Erythroblast (primary cell): Measurements from ENCODE around the gene PIGBOS1.
"Not testable (repeated sequence)": the region's sequence is repeated elsewhere in the genome, so short reads cannot be mapped to it uniquely, and the experiment has no call there.

Experiments used
- DNase-seq, 2 experiments: peaks; one replicate each; lab custom pipeline; 2025; lab: John Stamatoyannopoulos, UW
- GATA1 ChIP-seq: IDR thresholded peaks from 2 replicates; pipeline ENCODE4 v1.6.1; 2011; ENCODE audit warnings: low read depth, mild to moderate bottlenecking, control low read depth, low read length, moderate library complexity
- POLR2A ChIP-seq: IDR thresholded peaks from 2 replicates; pipeline ENCODE4 v1.6.1; 2011; ENCODE audit warnings: mild to moderate bottlenecking, low read length

PIGBOS1 gene

DNA sequence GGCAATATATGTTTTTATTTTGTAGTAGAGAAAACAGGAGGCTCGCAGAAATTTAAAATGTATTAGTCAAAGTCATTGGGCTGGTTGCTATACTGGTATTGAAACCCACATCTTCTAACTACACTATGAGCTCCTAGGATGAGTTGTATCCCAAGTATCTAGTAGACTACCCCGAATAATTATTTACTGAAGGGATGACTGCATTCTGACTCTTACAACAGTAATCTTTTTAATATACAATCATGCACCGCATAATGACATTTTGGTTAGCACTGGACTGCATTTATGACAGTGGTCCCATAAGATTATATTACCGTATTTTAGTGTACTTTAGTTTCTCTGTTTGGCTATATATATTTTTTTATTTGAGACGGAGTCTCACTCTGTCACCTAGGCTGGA is 15.4 kb upstream of the PIGBOS1 start:
- TF ChIP-seq POLR2A (no peak), GATA1 (no peak)
- DNase-seq = no peak

DNA sequence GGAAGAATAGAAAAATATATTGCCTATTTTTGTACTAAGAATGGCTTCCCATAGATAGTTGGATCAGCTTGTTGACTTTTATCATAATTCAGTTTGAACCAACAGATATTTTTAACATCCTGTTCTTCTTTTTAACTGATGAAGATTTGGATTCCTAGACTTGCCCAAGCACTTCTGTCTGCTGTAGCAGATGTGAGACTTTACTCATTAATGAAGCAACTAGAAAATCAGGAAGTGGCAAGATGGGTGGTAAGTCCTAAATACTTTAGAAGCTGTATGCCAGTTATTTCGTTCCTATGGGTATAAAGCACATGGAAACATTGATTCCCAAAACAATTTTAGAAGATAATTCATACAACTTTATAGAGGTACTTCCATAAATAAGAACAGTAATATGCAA is 8.5 kb upstream of the PIGBOS1 start:
- TF ChIP-seq GATA1 (no peak), POLR2A (no peak)
- no peak for DNase-seq

DNA sequence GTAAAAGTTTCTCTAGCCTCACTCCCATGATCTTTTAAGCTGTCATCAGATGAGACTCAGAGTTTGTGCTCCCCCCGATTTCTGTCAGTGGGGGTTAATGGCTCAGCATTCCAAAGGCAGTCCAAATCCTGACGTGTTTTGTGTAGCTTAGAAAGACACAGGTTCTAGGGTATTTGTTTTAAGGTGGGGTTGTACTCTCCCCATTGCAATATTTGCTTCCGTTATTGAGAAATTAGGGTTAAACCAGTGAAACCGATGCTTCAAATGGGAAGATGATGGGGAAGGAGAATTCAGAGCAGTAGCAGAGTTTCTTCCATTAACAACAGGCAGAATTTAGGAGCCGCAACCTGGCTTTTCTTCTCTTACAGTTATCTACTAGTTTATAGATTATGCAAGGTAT is 3.5 kb upstream of the PIGBOS1 start:
- no peak for DNase-seq
- TF ChIP-seq POLR2A (no peak), GATA1 (no peak)

DNA sequence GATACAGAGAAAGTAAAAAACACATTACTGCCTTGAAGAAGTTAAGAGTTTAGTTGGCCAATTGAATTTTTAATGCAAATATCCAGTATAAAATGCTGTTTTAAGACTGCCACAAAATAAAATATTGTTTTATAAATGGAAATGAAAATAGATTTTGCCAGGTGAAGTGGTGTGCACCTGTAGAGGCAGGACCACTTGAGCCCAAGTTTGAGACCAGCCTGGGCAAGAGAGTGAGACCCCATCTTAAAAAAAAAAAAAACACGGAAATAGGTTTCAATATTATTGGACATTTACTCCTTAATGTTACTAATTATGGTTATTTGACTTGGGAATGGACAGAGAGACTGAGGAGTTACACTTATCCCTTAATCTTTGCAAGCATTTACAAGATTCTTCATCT is 2.0 kb upstream of the PIGBOS1 start:
- TF ChIP-seq POLR2A = no peak
- TF ChIP-seq GATA1 = no peak

DNA sequence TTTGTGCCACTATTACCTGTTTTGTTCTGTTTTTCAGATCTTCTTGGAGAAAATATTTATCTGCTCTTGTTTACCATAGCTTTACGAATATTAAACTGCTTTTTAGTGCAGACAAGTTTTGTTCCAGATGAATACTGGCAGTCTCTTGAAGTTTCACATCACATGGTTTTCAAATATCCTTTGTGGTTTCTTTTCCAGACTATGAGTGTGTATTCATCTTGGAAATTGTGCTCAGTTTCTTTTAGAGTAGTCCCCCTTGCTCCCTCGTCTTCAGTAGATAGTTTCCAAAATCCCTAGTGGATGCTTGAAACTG is 1.3 kb upstream of the PIGBOS1 start:
- peak in 1 of 2 experiments; percentile 41 for DNase-seq

More for the DNA sequence above, 2.0 kb upstream of the PIGBOS1 start:
- no peak for DNase-seq

DNA sequence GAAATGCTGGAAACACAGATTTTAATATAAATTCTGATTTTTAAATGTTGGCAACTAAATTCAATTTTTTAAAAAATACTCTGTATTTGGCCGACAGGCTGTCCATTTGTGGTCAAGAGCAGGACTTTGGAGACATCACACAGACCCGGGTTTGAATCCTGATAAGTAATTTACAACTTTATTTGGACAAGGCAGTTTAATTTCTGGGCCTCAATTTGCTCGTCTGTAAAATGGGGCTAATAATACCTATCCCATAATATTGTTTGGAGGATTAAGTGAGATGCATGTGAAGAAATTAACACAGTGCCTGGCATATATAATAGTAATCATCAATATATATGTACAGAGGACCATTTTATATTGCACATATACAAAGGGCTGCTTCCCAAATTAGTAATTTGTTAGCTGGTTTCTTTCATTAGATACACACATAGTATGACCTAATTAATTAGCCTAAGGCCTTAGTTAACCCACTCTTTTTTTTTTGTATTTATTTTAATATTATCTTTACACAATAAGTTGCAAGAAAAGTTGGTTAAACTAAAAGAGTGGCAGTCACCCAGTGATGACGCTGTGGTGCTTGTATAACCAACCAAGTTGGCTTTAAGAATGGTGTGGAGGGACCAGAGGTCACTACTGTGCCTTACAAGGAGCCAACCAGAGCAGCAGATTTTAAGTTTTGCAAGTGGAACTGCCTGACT is 764 bp upstream of the PIGBOS1 start:
- DNase-seq = peak; percentile 51 to 67
- TF ChIP-seq GATA1 (no peak), POLR2A (no peak)

More for the DNA sequence above, 1.3 kb upstream of the PIGBOS1 start:
- TF ChIP-seq POLR2A (no peak), GATA1 (no peak)

DNA sequence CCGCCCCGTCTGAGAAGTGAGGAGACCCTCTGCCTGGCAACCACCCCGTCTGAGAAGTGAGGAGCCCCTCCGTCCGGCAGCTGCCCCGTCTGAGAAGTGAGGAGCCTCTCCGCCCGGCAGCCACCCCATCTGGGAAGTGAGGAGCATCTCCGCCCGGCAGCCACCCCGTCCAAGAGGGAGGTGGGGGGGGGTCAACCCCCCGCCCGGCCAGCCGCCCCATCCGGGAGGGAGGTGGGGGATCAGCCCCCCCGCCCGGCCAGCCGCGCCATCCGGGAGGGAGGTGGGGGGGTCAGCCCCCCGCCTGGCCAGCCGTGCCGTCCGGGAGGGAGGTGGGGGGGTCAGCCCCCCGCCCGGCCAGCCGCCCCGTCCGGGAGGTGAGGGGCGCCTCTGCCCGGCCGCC is 16.1 kb downstream of the PIGBOS1 start:
- not testable (repeated sequence) for DNase-seq

DNA sequence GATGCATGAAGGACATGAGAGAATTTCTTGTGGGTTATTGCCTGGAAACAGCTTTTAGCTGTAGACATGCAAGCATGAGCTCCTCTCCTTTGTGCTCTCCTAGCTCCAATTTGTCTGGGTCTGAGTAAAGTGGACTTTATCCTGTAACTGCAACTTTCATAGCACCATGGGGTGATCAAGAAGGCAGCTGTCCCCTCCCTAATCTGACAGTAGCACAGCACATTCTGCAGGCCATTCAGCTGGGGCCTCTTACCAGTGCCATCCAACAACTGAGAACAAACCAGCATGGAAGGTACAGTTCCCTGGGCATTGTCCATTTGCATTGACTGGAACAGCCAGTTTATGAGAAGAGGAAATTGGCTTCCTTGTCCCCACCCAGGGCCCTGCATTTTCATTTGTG is 21.6 kb downstream of the PIGBOS1 start:
- TF ChIP-seq GATA1 (no peak), POLR2A (no peak)
- DNase-seq = peak; percentile 46 to 76

DNA sequence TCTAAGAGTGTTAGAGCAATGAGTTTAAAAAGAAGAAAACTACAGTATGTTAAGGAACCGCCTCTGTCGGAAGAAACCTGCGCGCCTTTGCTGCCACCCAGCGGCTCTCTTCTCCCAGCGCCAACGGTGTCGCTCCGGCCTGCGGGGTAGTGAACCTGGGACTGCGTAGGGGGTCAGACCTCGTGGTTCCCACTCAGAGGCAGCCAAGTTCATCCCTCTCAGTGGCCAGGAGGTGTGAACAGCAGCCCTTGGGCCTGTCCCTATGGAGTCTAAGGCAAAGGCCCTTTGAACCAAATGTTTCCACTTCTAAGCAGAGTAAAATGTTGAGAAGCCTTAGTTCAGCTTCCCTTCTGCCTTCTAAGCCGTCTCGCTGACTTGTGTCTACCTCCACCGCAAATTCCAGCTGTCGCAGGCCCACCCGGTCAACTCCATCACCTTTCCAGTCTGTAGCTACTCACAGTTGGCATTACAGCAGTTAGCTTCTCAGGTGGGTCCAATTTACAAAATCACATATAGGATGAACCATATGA is 28.3 kb downstream of the PIGBOS1 start:
- TF ChIP-seq GATA1 = no peak
- no peak for TF ChIP-seq POLR2A
- DNase-seq = peak; percentile 82 to 88

DNA sequence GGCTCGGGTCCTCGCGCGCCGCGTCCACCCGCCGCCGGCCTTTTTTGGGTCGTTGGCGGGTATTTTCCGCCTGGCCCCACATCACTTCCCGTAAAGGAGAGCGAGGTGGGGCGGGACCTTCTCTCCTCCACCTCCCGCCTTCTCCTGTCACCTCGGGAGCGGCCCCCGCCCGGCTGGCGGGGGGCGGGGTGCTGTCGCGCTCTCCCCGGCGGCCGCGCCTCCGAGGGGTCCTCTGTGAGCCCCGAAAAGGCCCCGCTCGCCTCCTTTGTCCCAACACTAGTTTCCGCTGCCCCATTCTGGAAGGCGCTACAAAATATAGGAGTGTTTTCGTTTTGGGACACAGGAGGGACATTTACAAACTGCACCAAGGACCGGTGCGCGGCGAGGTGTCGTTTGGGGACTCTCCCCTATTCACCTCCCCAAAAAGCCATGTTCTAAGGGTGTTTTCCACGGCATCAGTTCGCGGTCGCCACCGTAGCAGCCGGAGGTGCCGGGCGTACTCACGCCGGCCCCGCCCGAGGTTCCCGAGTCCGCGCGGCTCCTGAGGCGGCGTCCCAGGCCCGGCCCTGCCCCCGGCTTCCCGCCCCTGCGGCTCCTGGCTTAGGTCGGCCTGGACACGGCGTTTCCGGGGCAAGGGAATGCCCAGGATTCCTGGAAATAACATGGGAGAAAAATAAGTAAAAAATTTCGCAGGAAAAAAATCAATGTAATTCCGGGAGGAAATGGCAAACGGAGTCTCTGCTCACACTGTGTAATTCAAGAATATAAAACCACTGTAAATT is 29.0 kb downstream of the PIGBOS1 start, which contains the start of gene RAB27A:
RAB27A (minus strand) TSS at position 68 of the 782 bp plus-strand sequence. CDS start 54,879 bp downstream, outside the sequence.
- DNase-seq = peak; percentile 66 to 76
- peak; percentile 43 for TF ChIP-seq POLR2A
- no peak for TF ChIP-seq GATA1

DNA sequence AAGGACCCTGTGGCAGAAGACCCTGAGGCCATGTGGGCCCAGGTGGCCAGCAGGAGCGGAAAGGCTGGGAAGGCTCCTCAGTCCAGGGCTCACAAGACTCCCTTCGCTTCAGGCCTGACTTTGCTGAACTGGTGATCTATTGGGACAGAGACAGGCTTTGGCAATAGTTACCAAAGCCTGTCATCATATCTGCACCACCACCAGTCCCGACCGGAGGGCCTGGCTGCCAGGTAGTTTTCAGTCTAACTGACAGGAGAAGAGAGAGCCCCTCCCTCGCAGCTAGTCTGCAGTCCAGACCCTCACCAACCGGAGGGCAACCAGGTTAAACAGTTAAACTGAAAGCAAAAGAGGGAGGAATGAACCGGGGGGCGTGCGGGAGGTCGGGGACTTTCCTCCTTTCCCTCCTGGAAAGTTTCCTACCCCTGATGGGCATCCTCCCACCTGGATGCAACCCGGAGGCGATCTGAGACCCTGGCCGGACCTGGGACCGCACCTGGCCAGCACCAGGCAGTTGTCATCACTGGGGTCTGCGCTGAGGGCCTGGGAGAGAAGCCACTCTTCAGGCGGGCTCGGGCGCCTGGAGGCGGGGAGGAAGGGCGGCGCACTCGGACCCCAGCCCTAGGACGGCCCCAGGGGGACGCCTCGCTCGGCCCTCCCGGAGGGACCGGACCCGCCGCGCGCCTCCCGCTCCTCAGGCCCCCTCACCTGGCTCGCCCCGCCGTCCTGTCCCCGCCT is 29.7 kb downstream of the PIGBOS1 start:
- TF ChIP-seq POLR2A = no peak
- DNase-seq = peak; percentile 66 to 76

DNA sequence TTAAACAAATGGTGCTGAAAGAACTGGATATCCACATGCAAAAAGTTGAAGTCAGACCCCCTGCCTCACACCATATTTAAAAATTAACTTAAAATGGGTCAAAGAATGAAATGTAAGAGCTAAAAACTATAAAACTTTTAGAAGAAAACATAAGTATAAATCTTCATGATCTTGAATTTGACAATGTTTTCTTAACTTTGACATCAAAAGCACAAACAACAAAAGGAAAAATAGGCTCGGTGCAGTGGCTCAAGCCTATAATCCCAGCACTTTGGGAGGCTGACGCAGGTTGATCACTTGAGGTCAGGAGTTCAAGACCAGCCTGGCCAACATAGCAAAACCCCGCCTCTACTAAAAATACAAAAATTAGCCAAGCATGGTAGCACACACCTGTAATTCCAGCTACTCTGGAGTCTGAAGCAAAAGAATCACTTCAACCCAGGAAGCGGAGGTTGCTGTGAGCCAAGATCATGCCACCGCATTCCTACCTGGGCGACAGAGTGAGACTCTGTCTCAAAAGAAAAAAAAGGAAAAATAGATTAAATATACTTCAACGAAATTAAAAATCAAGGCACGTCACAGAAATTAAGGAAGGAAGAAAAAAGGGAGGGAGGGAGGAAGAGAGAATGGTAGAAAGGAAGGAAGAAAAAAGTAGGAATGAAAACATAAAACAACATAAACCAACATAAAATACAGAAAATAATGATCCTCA is 30.8 kb downstream of the PIGBOS1 start:
- no peak for TF ChIP-seq GATA1
- no peak for TF ChIP-seq POLR2A
- DNase-seq = peak in 1 of 2 experiments; percentile 3

DNA sequence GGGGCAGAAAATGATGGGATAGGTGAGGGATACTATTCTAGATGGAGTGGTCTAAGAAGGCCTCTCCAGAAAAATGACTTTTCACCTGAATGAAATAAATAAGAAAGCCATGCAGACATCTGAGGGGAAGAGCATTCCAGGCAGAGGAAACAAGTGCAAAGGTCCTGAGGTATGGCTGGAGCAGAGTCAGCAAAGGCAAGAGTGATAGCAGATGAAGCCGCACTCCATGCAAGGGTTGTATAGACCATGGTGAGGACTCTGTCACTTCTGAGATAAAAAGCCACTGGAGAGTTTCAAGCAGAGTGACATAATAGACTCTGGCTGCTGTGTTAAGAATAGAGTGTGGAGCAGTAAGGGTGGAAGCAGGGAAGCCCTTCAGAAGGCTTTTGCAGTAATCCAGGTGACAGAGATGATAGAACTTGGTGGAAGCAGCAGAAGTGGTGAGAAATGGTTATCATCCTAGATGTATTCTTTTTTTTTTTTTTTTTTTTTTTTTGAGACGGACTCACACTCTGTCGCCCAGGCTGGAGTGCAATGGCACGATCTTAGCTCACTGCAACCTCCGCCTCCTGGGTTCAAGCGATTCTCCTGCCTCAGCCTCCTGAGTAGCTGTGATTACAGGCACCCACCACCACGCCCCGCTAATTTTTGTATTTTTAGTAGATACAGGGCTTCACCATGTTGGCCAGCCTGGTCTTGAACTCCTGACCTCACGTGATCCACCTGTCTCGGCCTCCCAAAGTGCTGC is 32.3 kb downstream of the PIGBOS1 start:
- DNase-seq = peak in 1 of 2 experiments; percentile 6
